Natural killer cell (primary cell): Measurements from ENCODE around the gene LGALS4. TPM values are rescaled to one million over a fixed set of nuclear protein-coding genes. Genes with fewer than 3 reads are reported as not detected.
"Not testable (repeated sequence)": the region's sequence is repeated elsewhere in the genome, so short reads cannot be mapped to it uniquely, and the experiment has no call there.

Experiments used
- ATAC-seq, 3 donors: fragments of 150-1000 bp in 2 of 3; fragments of 200-7000 bp in 1 of 3; cut with Tn5 transposase; 1 replicate in 1 of 3; 2 replicates in 2 of 3; pipeline ENCODE4 v1.10.0; 2021; ENCODE audit warnings: mild to moderate bottlenecking in 2 of 3, moderate library complexity in 2 of 3
- DNase-seq, 2 donors: peaks; one replicate each; pipeline versions ENCODE4 v3.0.0 to v3.0.0-alpha.2; 2013 to 2021; ENCODE audit warnings: mixed read lengths in 1 of 2
- H3K27ac ChIP-seq: one replicate; pipeline ENCODE4 v1.5.1; 2013; ENCODE audit warnings: mild to moderate bottlenecking, low read length
- H3K27me3 ChIP-seq: one replicate; pipeline ENCODE4 v1.6.1; 2013; ENCODE audit warnings: low read length; ENCODE audit not compliant: control insufficient read depth, insufficient read depth
- H3K36me3 ChIP-seq: one replicate; pipeline ENCODE4 v1.6.1; 2013; ENCODE audit warnings: low read length; ENCODE audit not compliant: control insufficient read depth, insufficient read depth
- H3K4me1 ChIP-seq: one replicate; pipeline ENCODE4 v1.6.1; 2013; ENCODE audit warnings: low read length; ENCODE audit not compliant: control insufficient read depth, insufficient read depth
- H3K4me3 ChIP-seq: one replicate; pipeline ENCODE4 v1.5.1; 2013; ENCODE audit warnings: low read length
- H3K9me3 ChIP-seq: one replicate; pipeline ENCODE4 v1.6.1; 2013; ENCODE audit warnings: low read length; ENCODE audit not compliant: control insufficient read depth, insufficient read depth
- H3K27ac Mint-ChIP-seq, 2 donors: one replicate each; pipeline ENCODE4 v1.8.0; 2022; ENCODE audit warnings: mild to moderate bottlenecking in 2 of 2, mixed read lengths in 2 of 2, moderate library complexity in 1 of 2
- H3K27me3 Mint-ChIP-seq, 2 donors: one replicate each; pipeline ENCODE4 v1.8.0; 2022; ENCODE audit warnings: low read depth in 2 of 2, mixed read lengths in 2 of 2
- H3K36me3 Mint-ChIP-seq: one replicate; pipeline ENCODE4 v1.8.0; 2022; ENCODE audit warnings: mixed read lengths
- H3K4me1 Mint-ChIP-seq, 2 donors: one replicate each; pipeline ENCODE4 v1.8.0; 2022; ENCODE audit warnings: mixed read lengths in 2 of 2
- H3K4me3 Mint-ChIP-seq: one replicate; pipeline ENCODE4 v1.8.0; 2022; ENCODE audit warnings: mild to moderate bottlenecking, moderate library complexity, mixed read lengths
- H3K9me3 Mint-ChIP-seq, 2 donors: one replicate each; pipeline ENCODE4 v1.8.0; 2022; ENCODE audit warnings: mixed read lengths in 2 of 2
- WGBS: methylation state at CpG from one replicate; pipeline ENCODE4 v1.1.7; 2013; ENCODE audit warnings: missing lambda C conversion rate; ENCODE audit not compliant: insufficient coverage; 5-methylcytosine and 5-hydroxymethylcytosine counted together
- intact Hi-C: fragments of 100-400 bp; cut with micrococcal nuclease; formaldehyde crosslinking; loops from one replicate; pipeline ENCODE4 v1.14.2; 2022
- total RNA-seq, 4 donors: library from RNA; stranded (reverse); fragments of 120-200 nt in 1 of 4; gene quantifications; one replicate each; pipeline versions ENCODE4 v1.2.3 to v1.2.4, GENCODE V29; 2013 to 2022
- TF ChIP-seq, protein P1 (sequence below): fragments of 200-600 bp; IDR thresholded peaks from one replicate; pipeline ENCODE4 v1.8.0; 2022; ENCODE audit warnings: antibody characterized with exemption

LGALS4 gene
- total RNA-seq, 3 donors from 2014 or later (not counting 1 experiment from before 2014, with no cell fraction given), result 4.2 to 4.8 (median 4.6) TPM

- H3K9me3 Mint-ChIP-seq, result no peaks in the 10 kb centered on the region
- H3K27ac Mint-ChIP-seq, result no peak overlapping the region
- no peak for DNase-seq
- Histone ChIP-seq H3K36me3 (no peaks in the 10 kb centered on the region), H3K27ac (no peak overlapping the region), H3K27me3 (no peaks in the 10 kb centered on the region), H3K4me3 (no peak overlapping the region), H3K9me3 (no peaks in the 10 kb centered on the region), H3K4me1 (no peaks in the 10 kb centered on the region)
- no peaks in the 10 kb centered on the region for H3K27me3 Mint-ChIP-seq
- no peaks in the 10 kb centered on the region for H3K36me3 Mint-ChIP-seq
- WGBS, result 86% methylated on average over 3 of the region's 3 CpGs
- no peak overlapping the region for H3K4me3 Mint-ChIP-seq
- intact Hi-C loops, result no loop called here
- no peaks in the 10 kb centered on the region for H3K4me1 Mint-ChIP-seq
- TF ChIP-seq, protein P1, sequence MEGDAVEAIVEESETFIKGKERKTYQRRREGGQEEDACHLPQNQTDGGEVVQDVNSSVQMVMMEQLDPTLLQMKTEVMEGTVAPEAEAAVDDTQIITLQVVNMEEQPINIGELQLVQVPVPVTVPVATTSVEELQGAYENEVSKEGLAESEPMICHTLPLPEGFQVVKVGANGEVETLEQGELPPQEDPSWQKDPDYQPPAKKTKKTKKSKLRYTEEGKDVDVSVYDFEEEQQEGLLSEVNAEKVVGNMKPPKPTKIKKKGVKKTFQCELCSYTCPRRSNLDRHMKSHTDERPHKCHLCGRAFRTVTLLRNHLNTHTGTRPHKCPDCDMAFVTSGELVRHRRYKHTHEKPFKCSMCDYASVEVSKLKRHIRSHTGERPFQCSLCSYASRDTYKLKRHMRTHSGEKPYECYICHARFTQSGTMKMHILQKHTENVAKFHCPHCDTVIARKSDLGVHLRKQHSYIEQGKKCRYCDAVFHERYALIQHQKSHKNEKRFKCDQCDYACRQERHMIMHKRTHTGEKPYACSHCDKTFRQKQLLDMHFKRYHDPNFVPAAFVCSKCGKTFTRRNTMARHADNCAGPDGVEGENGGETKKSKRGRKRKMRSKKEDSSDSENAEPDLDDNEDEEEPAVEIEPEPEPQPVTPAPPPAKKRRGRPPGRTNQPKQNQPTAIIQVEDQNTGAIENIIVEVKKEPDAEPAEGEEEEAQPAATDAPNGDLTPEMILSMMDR, result no peak
- no peak for ATAC-seq
Observed at GRCh38 chr19:38784224-38784623, 28.5 kb downstream of the LGALS4 start.

- H3K27me3 Mint-ChIP-seq, H3K27ac Mint-ChIP-seq, H3K27me3 ChIP-seq, H3K4me3 Mint-ChIP-seq, H3K36me3 Mint-ChIP-seq, H3K4me3 ChIP-seq, ATAC-seq, H3K36me3 ChIP-seq, H3K27ac ChIP-seq, DNase-seq, intact Hi-C loops, H3K4me1 ChIP-seq, H3K9me3 ChIP-seq, H3K9me3 Mint-ChIP-seq, H3K4me1 Mint-ChIP-seq: not testable (repeated sequence)
- WGBS, result 95% methylated on average over 12 of the region's 13 CpGs
Observed at GRCh38 chr19:38782212-38782611, 30.5 kb downstream of the LGALS4 start.

- Histone ChIP-seq H3K4me1 (no peaks in the 10 kb centered on the region), H3K4me3 (no peak overlapping the region), H3K36me3 (no peaks in the 10 kb centered on the region), H3K9me3 (no peaks in the 10 kb centered on the region), H3K27me3 (no peaks in the 10 kb centered on the region), H3K27ac (no peak overlapping the region)
- 78% methylated on average over 7 of the region's 7 CpGs for WGBS
- no peaks in the 10 kb centered on the region for H3K4me1 Mint-ChIP-seq
- TF ChIP-seq, protein P1, result no peak
- intact Hi-C loops, result no loop called here
- no peaks in the 10 kb centered on the region for H3K9me3 Mint-ChIP-seq
- H3K4me3 Mint-ChIP-seq, result no peak overlapping the region
- no peak for DNase-seq
- H3K36me3 Mint-ChIP-seq, result no peaks in the 10 kb centered on the region
- no peak for ATAC-seq
- H3K27ac Mint-ChIP-seq, result no peak overlapping the region
- H3K27me3 Mint-ChIP-seq, result peaks cover 0 to 3% of the 10 kb centered on the region in 2 donors
Observed at GRCh38 chr19:38781058-38781457, 31.7 kb downstream of the LGALS4 start.

GRCh38 chr19:38780443-38780842 is 32.3 kb downstream of the LGALS4 start:
- H3K9me3 Mint-ChIP-seq, result no peaks in the 10 kb centered on the region
- Histone ChIP-seq H3K27ac (no peak overlapping the region), H3K4me3 (no peak overlapping the region), H3K4me1 (no peaks in the 10 kb centered on the region), H3K27me3 (no peaks in the 10 kb centered on the region), H3K36me3 (no peaks in the 10 kb centered on the region), H3K9me3 (no peaks in the 10 kb centered on the region)
- H3K27me3 Mint-ChIP-seq, result peaks cover 0 to 3% of the 10 kb centered on the region in 2 donors
- ATAC-seq, result no peak
- no peaks in the 10 kb centered on the region for H3K36me3 Mint-ChIP-seq
- intact Hi-C loops, result no loop called here
- no peak overlapping the region for H3K4me3 Mint-ChIP-seq
- no peak for DNase-seq
- WGBS, result 90% methylated on average over 7 of the region's 7 CpGs
- H3K27ac Mint-ChIP-seq, result no peak overlapping the region
- no peaks in the 10 kb centered on the region for H3K4me1 Mint-ChIP-seq
- TF ChIP-seq, protein P1, result no peak
